Kidney capillary endothelial cell (primary cell): ENCODE data around the gene OPN4.

Experiments used
- DNase-seq: peaks from one replicate; pipeline ENCODE4 v3.0.0-alpha.2; 2018; ENCODE audit warnings: low spot score

Gene OPN4

GRCh38 chr10:86662186-86663045, 8.1 kb downstream of the OPN4 start:
- no peak for DNase-seq

DNA sequence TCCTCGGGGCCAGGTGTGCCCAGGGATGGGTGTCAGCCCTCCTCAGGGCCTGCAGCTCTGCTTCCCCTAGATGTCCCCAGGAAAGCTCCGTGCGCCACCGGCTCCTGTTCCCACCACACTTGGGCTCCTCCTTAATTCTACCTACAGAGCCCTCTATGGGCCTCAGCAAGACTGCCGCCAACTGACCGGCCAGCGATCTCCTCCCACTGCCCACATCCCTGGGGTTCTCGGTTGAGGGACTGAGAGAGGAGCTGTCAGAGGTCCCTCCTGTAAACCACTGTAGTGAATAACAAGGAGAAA, 8.6 kb downstream of the OPN4 start:
- DNase-seq: no peak

- no peak for DNase-seq
Observed at GRCh38 chr10:86663576-86664339, 9.4 kb downstream of the OPN4 start.

DNA sequence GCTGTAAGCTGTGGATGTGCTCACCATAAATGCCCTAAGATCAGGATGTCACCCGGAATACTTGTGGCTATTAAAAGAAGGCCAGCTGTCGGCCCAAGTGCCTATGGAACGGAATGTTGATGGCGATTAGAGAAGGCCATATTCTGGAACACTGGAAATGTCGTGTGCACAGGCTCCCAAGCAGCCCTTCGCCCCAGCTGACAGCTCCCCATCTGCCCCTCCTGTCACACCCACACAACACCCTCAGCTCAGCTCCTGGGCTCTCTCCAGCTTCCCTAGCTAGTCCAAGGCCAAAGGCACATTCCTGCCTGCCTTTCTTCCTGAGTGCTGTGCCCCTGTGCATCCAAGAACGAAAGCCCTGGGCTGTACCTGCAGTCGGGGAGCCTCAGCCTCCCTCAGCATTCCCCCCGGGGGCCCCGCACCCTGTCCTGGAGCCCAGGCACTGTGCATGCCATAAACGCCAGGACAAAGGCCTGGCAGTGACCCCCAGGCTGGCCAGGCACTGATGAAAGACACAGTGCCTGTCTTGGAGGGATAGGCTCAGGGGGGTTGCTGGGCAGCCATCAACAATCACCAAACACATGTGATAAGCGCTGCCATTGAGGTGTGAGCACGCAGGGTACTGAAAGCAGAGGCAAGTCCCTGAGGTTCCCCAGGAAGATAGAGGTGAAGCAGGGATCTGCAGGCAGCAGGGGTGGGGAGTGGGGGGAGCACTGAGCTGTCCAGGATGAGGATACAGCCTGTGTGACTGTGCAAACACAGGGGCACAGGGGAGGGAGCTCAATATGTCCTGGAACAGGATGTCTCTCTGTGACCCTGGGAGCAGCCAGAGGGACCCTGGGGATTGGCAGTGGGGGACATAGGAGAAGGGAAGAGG, 10.2 kb downstream of the OPN4 start:
- DNase-seq: no peak

- DNase-seq: no peak
Observed at GRCh38 chr10:86665218-86665607, 10.9 kb downstream of the OPN4 start.

GRCh38 chr10:86665868-86666267, 11.5 kb downstream of the OPN4 start:
- no peak for DNase-seq

GRCh38 chr10:86666538-86666937, 12.2 kb downstream of the OPN4 start:
- no peak for DNase-seq

DNA sequence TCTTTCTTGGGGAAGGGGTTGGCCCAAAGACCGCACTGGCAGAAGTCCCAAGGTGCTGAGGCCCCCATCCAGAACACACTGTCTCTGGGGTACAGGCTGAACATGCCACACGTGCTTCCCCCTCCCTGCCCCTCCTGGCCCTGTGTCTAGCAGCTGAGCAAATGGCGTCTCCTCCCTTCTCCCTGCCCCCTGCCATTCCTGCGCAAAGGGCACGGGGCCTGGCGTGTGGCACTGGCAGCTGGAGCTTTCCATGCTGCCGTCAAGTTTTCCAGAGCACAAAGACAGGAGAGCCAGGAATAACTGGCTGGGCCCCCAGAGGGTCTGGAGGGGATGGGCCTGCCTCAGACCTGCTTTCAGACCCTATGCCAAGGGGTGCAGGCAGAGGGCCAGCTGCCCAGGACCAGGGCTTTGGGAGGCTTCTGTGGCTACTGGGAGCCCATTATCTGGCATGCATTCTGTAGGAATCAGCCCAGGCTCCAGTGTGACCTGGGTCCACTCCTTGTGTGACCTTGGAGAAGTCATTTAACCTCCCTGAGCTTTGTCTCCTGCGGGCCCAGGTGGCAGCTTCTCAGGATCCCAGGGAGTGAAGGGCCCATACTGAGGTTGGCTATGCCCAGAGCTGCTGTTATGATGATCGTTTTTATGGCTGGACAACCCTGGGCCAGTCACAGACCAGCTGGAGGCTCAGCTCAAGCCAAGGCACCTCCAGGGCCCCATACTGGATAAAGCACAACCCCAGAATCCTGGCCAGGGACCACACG, 13.3 kb downstream of the OPN4 start:
- no peak for DNase-seq

DNA sequence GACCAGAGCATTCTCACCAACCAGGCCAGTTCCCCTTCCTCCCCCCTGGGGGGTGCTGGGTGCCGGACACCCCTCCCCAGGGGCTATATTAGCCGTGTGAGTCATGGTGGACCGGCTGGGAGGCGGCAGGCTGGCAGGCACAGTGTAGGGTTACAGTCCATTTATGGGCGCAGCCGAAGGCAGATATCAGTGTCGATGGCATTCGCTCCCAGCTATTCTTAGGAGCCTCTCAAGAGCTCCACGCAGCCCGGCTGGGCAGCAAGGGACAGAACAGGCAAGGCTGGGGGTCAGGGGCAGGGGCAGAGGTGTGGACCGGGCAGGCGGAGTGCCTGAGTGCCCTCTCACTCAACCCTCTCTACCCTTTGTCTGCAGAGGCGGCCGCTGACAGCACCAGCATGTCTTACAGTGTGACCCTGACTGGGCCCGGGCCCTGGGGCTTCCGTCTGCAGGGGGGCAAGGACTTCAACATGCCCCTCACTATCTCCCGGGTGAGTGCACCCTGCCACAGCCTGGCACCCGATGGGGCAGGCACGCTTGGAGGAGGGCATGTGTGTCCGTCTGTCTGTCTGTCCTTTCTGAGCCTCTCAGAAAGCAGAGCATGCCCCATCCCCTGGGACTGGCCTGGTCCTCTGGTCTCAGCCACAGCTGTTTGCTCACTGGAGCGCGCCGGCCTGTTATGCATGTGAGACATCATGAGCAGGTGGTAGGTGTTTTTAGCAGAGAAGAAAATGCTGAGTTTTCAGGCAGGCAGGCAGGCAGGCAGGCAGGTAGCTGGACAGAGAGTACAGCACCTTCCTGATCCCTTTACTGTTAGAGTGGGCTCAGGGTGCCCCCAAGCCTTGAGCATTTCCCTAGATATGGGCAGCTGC, 14.2 kb downstream of the OPN4 start, which contains the start of gene LDB3:
Gene LDB3 (plus strand): TSS at position 215 of the 869 bp plus-strand sequence. CDS start 181 bp downstream, at position 396.
- no peak for DNase-seq

GRCh38 chr10:86670290-86670811, 16.0 kb downstream of the OPN4 start:
- DNase-seq: no peak

GRCh38 chr10:86670876-86671275, 16.5 kb downstream of the OPN4 start:
- DNase-seq: no peak

GRCh38 chr10:86671419-86671818, 17.1 kb downstream of the OPN4 start:
- DNase-seq: no peak

DNA sequence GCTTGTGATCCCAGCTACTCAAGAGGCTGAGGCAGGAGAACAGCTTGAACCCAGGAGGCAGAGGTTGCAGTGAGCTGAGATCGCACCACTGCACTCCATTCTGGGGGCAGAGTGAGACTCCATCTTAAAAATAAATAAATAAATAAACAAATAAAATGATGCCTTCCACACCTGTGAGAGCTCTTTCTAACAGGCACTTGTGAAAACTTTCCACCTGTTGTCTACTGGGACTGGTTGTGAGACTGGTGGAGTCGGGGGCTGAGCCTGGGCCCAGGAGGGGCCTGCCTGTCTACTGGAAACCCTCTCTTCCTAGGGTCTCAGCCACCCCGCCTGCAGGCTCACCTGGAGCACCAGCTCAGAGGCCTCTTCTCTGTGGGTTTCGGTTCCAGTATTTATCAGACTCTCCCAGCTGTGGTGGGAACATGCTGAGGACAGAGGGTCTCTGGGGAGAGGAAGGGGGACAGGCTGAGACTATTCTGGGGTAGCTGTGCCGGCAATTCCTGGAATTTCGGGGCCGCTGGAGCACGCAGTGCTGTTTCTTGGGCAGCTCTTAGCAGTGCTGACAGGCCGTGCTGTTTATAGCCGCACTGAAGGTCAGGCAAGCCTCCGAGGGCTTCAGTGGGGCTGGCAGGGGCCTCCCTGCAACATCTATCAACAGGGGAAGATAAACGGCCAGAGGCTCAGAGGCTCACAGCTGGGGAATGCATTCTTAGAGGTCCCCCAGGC, 17.8 kb downstream of the OPN4 start:
- no peak for DNase-seq

DNA sequence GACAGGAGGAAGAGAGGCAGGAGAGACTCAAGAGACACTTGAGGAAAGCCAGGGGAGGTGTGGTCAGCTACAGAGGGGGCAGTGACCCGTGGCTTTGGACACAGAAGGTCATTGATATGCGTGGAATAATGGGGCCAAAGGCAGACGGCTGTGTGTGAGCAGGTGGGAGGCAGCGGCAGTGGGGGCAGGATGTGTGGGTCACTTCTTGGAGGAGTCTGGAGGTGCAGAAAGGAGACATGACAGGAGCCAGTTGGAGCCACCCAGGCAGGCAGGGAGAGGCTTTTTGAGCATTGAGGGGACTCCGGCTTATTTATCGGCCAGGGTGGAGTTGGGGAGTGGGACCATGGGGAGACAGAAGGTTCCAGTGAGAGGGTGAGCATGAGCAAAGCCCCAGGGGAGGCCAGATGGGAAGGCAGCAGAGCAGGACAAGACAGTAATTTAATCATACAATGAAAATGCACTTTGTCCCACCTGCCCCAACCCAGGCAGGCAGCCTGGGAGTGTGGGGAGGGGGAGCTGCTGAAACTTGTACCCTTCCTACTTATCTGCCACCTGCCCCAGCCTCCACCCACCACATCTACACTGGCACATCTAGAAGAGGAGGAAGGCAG, 19.0 kb downstream of the OPN4 start:
- DNase-seq: no peak

DNA sequence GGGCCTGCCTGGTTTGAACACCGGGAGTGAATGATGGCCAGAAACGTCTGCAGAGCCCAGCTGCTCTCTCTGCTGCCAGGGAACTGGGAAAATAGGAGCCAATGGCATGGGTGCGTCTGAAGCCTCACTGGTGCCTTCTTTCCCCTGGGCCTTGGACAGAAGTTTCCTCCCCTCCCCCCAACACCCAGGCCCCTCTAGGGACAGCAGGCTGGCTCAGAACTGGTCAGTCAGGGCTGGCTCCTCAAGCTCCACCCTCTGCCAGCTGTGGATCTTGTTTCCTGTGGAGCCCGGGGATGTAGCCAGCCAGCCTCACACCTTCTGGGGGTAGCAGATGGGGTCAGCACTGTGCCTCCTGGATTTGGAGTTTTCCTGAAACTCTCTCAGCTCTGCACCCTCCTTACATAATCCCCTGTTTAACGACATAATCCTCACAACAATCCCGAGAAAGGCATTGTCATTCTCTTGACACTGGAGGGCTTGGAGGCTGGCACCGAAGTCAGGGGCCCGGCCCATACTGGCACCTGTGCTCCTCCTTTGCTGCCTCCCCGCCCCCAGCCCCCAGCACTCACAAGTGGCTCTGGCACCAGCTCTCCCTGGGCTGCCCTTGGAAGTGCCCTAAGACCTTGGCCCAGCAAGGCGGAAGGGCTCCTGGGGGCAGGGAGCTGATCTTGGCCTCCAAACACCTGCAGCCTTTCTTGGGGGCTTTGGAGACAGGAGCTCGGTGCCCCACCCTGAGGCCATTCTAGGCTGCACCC, 19.7 kb downstream of the OPN4 start:
- no peak for DNase-seq

DNA sequence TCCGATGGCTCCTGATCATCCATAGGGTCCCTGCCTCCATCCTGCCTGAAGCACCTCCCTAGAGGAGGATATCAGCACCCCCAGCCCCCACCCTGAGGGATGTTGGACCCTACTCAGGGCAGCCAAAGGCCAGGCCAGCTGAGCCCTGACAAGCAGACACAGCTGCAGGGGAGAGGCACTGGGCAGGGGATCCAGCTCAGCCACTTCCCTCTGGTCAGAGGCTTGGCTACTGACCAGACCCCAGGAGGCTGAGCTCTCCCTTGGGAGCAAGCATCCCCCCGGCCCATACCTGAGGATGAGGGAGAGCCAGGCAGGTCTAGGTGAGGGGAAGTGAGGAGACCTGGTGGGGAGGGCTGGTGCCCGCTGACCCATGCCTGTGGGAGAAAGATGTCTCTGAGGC, 20.6 kb downstream of the OPN4 start:
- DNase-seq: no peak

DNA sequence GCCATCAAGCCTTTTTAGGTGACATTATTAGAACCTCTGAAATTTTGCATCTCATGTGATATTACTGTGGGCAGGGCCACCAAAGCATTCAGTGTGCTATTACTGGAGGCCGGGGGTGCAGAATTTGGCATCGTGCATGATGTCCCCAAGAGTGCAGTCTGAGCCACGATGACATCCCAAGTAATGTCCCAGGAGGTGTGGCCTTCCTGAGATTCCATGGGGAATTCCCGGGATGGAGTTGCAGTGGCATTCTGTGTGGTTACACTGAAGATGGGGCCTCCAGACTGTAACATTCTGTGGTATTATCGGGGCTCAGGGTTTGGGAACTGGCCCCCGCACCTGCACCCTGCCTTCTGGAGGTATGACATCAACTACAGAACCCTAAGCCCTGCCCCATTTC, 23.0 kb downstream of the OPN4 start:
- DNase-seq: no peak

DNA sequence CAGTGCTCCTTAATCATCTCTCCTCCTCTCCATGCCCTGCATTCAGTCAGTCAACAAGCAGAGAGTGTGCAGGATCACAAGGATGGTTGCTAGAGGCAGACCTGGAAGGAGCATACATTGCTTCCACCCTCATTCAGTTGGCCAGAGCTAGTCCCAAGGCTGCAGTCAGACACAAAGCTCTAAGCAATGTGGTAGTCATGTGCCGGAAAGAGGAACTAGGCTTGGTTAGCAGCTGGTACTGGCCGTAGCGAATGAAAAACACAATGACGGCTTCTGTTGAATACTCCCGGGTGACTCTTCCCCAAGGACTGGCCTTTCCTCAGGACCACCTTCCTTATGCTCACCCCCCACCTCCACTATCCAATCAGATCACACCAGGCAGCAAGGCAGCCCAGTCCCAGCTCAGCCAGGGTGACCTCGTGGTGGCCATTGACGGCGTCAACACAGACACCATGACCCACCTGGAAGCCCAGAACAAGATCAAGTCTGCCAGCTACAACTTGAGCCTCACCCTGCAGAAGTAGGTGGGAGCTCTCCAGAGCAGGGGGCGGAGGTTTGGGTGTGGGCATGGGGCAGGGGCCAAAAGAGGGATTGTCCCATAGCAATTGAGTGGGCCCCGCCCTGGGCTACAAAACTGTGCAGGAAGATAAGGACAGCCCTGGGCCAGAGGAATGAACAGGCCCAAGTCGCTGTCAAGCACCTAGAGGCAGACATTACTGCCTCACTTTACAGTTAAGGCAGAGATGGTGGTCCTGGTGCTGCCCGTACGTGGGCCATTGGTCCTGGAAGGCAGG, 24.8 kb downstream of the OPN4 start:
- no peak for DNase-seq
